ENCODE data around the gene TTBK1.

DNA sequence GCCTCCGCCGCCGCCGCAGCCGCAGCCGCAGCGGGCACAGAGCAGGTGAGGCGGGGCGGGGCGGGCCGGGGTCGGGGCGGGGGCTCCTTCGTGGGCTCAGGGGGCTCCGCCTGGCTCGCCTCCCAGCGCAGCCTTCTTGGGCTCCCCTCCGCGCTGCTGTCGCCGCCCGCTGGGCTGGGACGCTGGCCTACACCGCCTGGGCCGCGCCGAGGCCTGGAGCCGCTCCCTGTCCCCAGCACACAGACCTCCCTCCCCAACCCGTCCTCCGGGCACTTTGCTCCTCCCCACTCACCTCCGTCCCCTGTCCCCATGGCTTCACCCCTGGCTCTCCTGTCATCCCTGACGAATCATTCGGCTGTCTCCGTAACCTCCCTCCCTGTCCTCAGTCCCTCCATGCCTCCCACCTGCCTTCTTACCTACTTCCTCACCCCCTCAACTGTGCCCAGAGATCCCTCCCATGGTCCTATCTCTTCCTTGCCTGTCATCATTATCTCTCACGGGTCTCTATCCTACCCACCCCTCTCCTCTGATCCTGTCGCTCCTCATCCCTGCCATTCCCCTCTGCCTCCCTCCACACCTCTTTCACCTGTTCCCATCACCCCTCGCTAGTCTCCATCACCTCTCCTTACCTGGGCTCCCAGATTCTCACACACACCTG, 512 bp downstream of the TTBK1 start:
- no peak for TF ChIP-seq EP300 (IDR thresholded peaks at IDR 0.05)
- TF ChIP-seq, protein P1, sequence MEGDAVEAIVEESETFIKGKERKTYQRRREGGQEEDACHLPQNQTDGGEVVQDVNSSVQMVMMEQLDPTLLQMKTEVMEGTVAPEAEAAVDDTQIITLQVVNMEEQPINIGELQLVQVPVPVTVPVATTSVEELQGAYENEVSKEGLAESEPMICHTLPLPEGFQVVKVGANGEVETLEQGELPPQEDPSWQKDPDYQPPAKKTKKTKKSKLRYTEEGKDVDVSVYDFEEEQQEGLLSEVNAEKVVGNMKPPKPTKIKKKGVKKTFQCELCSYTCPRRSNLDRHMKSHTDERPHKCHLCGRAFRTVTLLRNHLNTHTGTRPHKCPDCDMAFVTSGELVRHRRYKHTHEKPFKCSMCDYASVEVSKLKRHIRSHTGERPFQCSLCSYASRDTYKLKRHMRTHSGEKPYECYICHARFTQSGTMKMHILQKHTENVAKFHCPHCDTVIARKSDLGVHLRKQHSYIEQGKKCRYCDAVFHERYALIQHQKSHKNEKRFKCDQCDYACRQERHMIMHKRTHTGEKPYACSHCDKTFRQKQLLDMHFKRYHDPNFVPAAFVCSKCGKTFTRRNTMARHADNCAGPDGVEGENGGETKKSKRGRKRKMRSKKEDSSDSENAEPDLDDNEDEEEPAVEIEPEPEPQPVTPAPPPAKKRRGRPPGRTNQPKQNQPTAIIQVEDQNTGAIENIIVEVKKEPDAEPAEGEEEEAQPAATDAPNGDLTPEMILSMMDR (IDR thresholded peaks at IDR 0.05): no peak
- no peak for TF ChIP-seq POLR2A (IDR thresholded peaks at IDR 0.05)
- TF ChIP-seq POLR2AphosphoS5 (IDR thresholded peaks at IDR 0.05): no peak
